Panc1 (cell line): ENCODE results near the gene RPL36A. TPM values are rescaled to one million over a fixed set of nuclear protein-coding genes. Genes with fewer than 3 reads are reported as not detected.

Experiments used
- ATAC-seq: fragments of 200-7000 bp; cut with Tn5 transposase; 2 replicates; pipeline ENCODE4 v1.9.1; 2020; ENCODE audit warnings: mild to moderate bottlenecking, moderate library complexity
- BruUV-seq: library from RNA; stranded (reverse); fragments of 400-500 nt; replicated peaks from 2 replicates; lab custom pipeline; 2021; lab: Mats Ljungman, UMichigan
- CTCF ChIA-PET: fragments of 300-600 bp; sonication (Branson Sonifier 250); formaldehyde crosslinking; loops from one replicate; lab custom pipeline; 2022; ENCODE audit warnings: antibody characterized with exemption; lab: Charles Lee
- POLR2A ChIA-PET: fragments of 300-600 bp; sonication (Branson Sonifier 250); formaldehyde crosslinking; loops from one replicate; lab custom pipeline; 2022; ENCODE audit warnings: antibody characterized with exemption; lab: Charles Lee
- DNase-seq: peaks from one replicate; pipeline ENCODE4 v3.0.0-alpha.2; 2010; ENCODE audit warnings: low read depth, low spot score
- H3K27ac ChIP-seq: 2 replicates; pipeline ENCODE4 v1.5.1; 2011; ENCODE audit warnings: mild to moderate bottlenecking, low read length, inconsistent platforms
- H3K27me3 ChIP-seq: fragments of 200-500 bp; sonication (Bioruptor generic); 2 replicates; pipeline ENCODE4 v1.6.0; 2014; ENCODE audit warnings: low read length, inconsistent platforms; ENCODE audit not compliant: control insufficient read depth, insufficient read depth
- H3K36me3 ChIP-seq: fragments of 200-500 bp; sonication (Bioruptor generic); 2 replicates; pipeline ENCODE4 v1.5.1; 2014; ENCODE audit warnings: inconsistent platforms, mild to moderate bottlenecking, low read length, moderate library complexity; ENCODE audit not compliant: control insufficient read depth, insufficient read depth
- H3K4me1 ChIP-seq: 2 replicates; pipeline ENCODE4 v1.5.1; 2011; ENCODE audit warnings: inconsistent platforms, mild to moderate bottlenecking, low read length, moderate library complexity; ENCODE audit not compliant: control insufficient read depth, insufficient read depth
- H3K4me3 ChIP-seq, 2 experiments: 2 replicates each; pipeline ENCODE4 v1.5.1; 2011 to 2012; ENCODE audit warnings: low read depth in 2 of 2, low read length in 2 of 2, mild to moderate bottlenecking in 2 of 2, inconsistent platforms in 1 of 2, moderate library complexity in 1 of 2
- H3K9me3 ChIP-seq: fragments of 200-500 bp; sonication (Bioruptor generic); 2 replicates; pipeline ENCODE4 v1.5.1; 2014; ENCODE audit warnings: low read depth, mild to moderate bottlenecking, inconsistent platforms, low read length, moderate library complexity; ENCODE audit not compliant: control insufficient read depth, insufficient read depth
- POLR2AphosphoS5 ChIP-seq: IDR thresholded peaks from 2 replicates; pipeline ENCODE4 v1.6.1; 2012; ENCODE audit warnings: mild to moderate bottlenecking, low read depth, low read length, moderate library complexity
- SIN3A ChIP-seq: IDR thresholded peaks from 2 replicates; pipeline ENCODE4 v1.6.1; 2012; ENCODE audit warnings: low read depth, mild to moderate bottlenecking, low read length, moderate library complexity, borderline replicate concordance; ENCODE audit not compliant: insufficient read depth
- TCF7L2 ChIP-seq: IDR thresholded peaks from 2 replicates; pipeline ENCODE4 v1.6.1; 2011; ENCODE audit warnings: mild to moderate bottlenecking, low read depth, low read length, inconsistent platforms
- in situ Hi-C: cut with HindIII; loops from 2 replicates; pipeline ENCODE4 v1.10.0; 2016; ENCODE audit warnings: low sequenced_read_pairs, low pct_unique_long_range_greater_than_20kb
- intact Hi-C: fragments of 100-400 bp; cut with micrococcal nuclease; formaldehyde crosslinking; loops from one replicate; pipeline ENCODE4 v1.10.0; 2022; ENCODE audit not compliant: unreplicated experiment
- total RNA-seq: library from RNA; stranded (reverse); gene quantifications from one replicate; pipeline ENCODE4 v1.2.1, GENCODE V29; 2021; ENCODE audit not compliant: unreplicated experiment
- TF ChIP-seq, protein P1 (sequence below), 2 experiments: IDR thresholded peaks; 2 replicates each; pipeline ENCODE4 v1.6.1; 2011 to 2012; ENCODE audit warnings: low read depth in 2 of 2, control low read depth in 1 of 2, low read length in 1 of 2, mild to moderate bottlenecking in 1 of 2, moderate library complexity in 1 of 2; ENCODE audit not compliant: insufficient read depth in 1 of 2
- TF ChIP-seq, protein P2 (sequence below): fragments of 450-650 bp; IDR thresholded peaks from 2 replicates; pipeline ENCODE4 v1.5.1; 2017; ENCODE audit warnings: mild to moderate bottlenecking

Gene RPL36A
- total RNA-seq, 1 experiment from 2014 or later, result 308 TPM

DNA sequence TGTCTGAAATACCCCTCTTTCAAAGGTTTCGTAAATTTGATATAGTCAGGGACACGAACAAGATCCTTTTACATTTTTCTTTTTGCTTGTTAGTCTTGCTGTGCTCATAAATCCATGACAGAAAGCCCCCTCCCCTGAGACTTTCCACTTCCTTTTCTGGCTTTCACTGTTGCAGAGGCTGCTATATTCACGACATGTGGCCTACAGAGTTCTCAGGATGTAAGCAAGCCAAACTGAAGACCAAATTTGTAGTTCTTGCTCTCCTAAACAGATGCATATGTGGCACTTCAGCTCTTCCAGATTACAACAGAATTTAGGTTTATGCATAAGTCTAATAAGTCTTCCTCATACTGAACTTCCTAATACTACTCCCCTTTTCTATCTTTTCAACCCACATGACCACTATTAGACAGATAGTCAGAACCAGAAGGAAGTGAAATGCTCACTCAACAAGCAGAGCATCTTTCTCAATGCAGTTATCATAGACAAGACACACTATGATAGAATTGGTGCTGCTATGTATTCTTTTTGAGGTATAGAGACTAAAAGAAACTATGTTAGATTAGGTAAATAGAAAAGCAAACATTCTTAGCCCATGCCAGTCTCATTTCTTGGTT lies 19.8 kb upstream of the RPL36A start:
- H3K27me3 ChIP-seq, result peaks cover 10% of the 10 kb centered on the region; the same call in 1 of the 2 replicates
- no TSS peak for BruUV-seq
- H3K4me1 ChIP-seq, result no peaks in the 10 kb centered on the region
- no peak for ATAC-seq
- no peaks in the 10 kb centered on the region for H3K9me3 ChIP-seq
- DNase-seq, result no peak
- no peaks in the 10 kb centered on the region for H3K36me3 ChIP-seq
- TF ChIP-seq SIN3A, result no peak
- TF ChIP-seq, protein P1, sequence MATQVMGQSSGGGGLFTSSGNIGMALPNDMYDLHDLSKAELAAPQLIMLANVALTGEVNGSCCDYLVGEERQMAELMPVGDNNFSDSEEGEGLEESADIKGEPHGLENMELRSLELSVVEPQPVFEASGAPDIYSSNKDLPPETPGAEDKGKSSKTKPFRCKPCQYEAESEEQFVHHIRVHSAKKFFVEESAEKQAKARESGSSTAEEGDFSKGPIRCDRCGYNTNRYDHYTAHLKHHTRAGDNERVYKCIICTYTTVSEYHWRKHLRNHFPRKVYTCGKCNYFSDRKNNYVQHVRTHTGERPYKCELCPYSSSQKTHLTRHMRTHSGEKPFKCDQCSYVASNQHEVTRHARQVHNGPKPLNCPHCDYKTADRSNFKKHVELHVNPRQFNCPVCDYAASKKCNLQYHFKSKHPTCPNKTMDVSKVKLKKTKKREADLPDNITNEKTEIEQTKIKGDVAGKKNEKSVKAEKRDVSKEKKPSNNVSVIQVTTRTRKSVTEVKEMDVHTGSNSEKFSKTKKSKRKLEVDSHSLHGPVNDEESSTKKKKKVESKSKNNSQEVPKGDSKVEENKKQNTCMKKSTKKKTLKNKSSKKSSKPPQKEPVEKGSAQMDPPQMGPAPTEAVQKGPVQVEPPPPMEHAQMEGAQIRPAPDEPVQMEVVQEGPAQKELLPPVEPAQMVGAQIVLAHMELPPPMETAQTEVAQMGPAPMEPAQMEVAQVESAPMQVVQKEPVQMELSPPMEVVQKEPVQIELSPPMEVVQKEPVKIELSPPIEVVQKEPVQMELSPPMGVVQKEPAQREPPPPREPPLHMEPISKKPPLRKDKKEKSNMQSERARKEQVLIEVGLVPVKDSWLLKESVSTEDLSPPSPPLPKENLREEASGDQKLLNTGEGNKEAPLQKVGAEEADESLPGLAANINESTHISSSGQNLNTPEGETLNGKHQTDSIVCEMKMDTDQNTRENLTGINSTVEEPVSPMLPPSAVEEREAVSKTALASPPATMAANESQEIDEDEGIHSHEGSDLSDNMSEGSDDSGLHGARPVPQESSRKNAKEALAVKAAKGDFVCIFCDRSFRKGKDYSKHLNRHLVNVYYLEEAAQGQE (IDR thresholded peaks at IDR 0.05; ENCODE audit: insufficient read depth in 1 of 2, low read depth in 2 of 2, low read length in 1 of 2), result no peak
- TF ChIP-seq TCF7L2, result no peak
- TF ChIP-seq, protein P2, sequence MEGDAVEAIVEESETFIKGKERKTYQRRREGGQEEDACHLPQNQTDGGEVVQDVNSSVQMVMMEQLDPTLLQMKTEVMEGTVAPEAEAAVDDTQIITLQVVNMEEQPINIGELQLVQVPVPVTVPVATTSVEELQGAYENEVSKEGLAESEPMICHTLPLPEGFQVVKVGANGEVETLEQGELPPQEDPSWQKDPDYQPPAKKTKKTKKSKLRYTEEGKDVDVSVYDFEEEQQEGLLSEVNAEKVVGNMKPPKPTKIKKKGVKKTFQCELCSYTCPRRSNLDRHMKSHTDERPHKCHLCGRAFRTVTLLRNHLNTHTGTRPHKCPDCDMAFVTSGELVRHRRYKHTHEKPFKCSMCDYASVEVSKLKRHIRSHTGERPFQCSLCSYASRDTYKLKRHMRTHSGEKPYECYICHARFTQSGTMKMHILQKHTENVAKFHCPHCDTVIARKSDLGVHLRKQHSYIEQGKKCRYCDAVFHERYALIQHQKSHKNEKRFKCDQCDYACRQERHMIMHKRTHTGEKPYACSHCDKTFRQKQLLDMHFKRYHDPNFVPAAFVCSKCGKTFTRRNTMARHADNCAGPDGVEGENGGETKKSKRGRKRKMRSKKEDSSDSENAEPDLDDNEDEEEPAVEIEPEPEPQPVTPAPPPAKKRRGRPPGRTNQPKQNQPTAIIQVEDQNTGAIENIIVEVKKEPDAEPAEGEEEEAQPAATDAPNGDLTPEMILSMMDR, result no peak
- TF ChIP-seq POLR2AphosphoS5, result no peak
- ChIA-PET CTCF (no interaction called here), POLR2A (no interaction called here)
- in situ Hi-C loops (no loop called here), intact Hi-C loops (no loop called here)
- H3K4me3 ChIP-seq, result no peak overlapping the region
- H3K27ac ChIP-seq, result no peak overlapping the region

DNA sequence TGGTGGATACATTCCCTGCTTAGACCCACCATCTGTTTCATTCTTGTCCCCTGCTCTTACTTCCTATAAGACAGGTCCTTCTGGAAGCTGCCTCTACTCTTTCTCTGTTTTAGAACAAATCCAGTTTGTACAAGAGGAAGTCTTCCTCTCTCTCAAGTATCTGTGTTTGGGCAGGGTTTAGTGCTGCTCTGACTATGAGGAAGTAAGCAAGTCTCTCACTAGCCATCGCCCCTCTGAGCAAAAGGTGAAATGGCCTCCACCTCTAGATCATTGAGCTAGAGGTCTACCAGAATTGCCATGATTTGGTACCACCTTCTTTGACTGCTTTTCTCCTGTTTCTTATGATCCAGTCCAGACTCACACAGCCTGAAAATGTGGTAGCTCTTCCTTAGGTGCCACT lies 13.3 kb upstream of the RPL36A start:
- H3K4me1 ChIP-seq, result no peaks in the 10 kb centered on the region
- in situ Hi-C loops (no loop called here), intact Hi-C loops (no loop called here)
- ChIA-PET POLR2A (no interaction called here), CTCF (no interaction called here)
- H3K4me3 ChIP-seq, result no peak overlapping the region
- BruUV-seq, result no TSS peak
- no peaks in the 10 kb centered on the region for H3K9me3 ChIP-seq
- DNase-seq (no peak), ATAC-seq (no peak)
- no peak for TF ChIP-seq TCF7L2
- TF ChIP-seq, protein P1 (IDR thresholded peaks at IDR 0.05; ENCODE audit: insufficient read depth in 1 of 2, low read depth in 2 of 2, low read length in 1 of 2), result no peak
- TF ChIP-seq POLR2AphosphoS5, result no peak
- TF ChIP-seq, protein P2, result no peak
- TF ChIP-seq SIN3A, result no peak
- no peak overlapping the region for H3K27ac ChIP-seq
- H3K27me3 ChIP-seq, result peaks cover 4% of the 10 kb centered on the region; the same call in 1 of the 2 replicates
- no peaks in the 10 kb centered on the region for H3K36me3 ChIP-seq
